GM21423 (cell line): ENCODE results near the gene PTPRD.

Experiments
- ATAC-seq: cut with Tn5 transposase; IDR thresholded peaks from one replicate; pipeline ENCODE4 v1.9.1; 2021; ENCODE audit warnings: mild to moderate bottlenecking, moderate library complexity; ENCODE audit not compliant: unreplicated experiment

The PTPRD gene

GRCh38 chr9:8754751-8755150 lies 1858.1 kb downstream of the PTPRD start:
- no peak for ATAC-seq

- ATAC-seq: no peak
These were observed 1861.3 kb downstream of the PTPRD start for GRCh38 chr9:8751406-8751930.

GRCh38 chr9:8750639-8751051 lies 1862.2 kb downstream of the PTPRD start:
- ATAC-seq: no peak

GRCh38 chr9:8745347-8745746 lies 1867.5 kb downstream of the PTPRD start:
- no peak for ATAC-seq

- ATAC-seq: no peak
These were observed 1873.9 kb downstream of the PTPRD start for GRCh38 chr9:8738945-8739344.

- no peak for ATAC-seq
These were observed 1876.0 kb downstream of the PTPRD start for GRCh38 chr9:8736805-8737204.

GRCh38 chr9:8734760-8735159 lies 1878.0 kb downstream of the PTPRD start:
- no peak for ATAC-seq

- no peak for ATAC-seq
These were observed 1879.5 kb downstream of the PTPRD start for GRCh38 chr9:8733131-8733954.

- ATAC-seq: no peak
These were observed 1880.3 kb downstream of the PTPRD start for GRCh38 chr9:8732367-8733075.

- ATAC-seq: no peak
These were observed 1882.2 kb downstream of the PTPRD start for GRCh38 chr9:8730618-8731017.

GRCh38 chr9:8728910-8729309 lies 1883.9 kb downstream of the PTPRD start:
- no peak for ATAC-seq

- no peak for ATAC-seq
These were observed 1885.6 kb downstream of the PTPRD start for GRCh38 chr9:8727191-8727590.

- no peak for ATAC-seq
These were observed 1886.1 kb downstream of the PTPRD start for GRCh38 chr9:8726692-8727091.

- ATAC-seq: no peak
These were observed 1887.2 kb downstream of the PTPRD start for GRCh38 chr9:8725635-8726034.

- ATAC-seq: no peak
These were observed 1888.4 kb downstream of the PTPRD start for GRCh38 chr9:8724284-8725018.

GRCh38 chr9:8723195-8723594 lies 1889.6 kb downstream of the PTPRD start:
- no peak for ATAC-seq

- ATAC-seq: no peak
These were observed 1892.8 kb downstream of the PTPRD start for GRCh38 chr9:8719833-8720486.

GRCh38 chr9:8718121-8718725 lies 1894.6 kb downstream of the PTPRD start:
- no peak for ATAC-seq

GRCh38 chr9:8717146-8717545 lies 1895.7 kb downstream of the PTPRD start:
- no peak for ATAC-seq

GRCh38 chr9:8715788-8716187 lies 1897.0 kb downstream of the PTPRD start:
- no peak for ATAC-seq

- ATAC-seq: no peak
These were observed 1899.0 kb downstream of the PTPRD start for GRCh38 chr9:8713811-8714165.
